Measurements from ENCODE around the gene MOB3A. TPM values are rescaled to one million over a fixed set of nuclear protein-coding genes. Genes with fewer than 3 reads are reported as not detected.
A peak's percentile ranks its signal among the peaks of the same experiment; 100 is the strongest.
"Not testable (repeated sequence)": the region's sequence is repeated elsewhere in the genome, so short reads cannot be mapped to it uniquely, and the experiment has no call there.

The MOB3A gene
- total RNA-seq, 1 donor from 2014 or later = 12.0 TPM

DNA sequence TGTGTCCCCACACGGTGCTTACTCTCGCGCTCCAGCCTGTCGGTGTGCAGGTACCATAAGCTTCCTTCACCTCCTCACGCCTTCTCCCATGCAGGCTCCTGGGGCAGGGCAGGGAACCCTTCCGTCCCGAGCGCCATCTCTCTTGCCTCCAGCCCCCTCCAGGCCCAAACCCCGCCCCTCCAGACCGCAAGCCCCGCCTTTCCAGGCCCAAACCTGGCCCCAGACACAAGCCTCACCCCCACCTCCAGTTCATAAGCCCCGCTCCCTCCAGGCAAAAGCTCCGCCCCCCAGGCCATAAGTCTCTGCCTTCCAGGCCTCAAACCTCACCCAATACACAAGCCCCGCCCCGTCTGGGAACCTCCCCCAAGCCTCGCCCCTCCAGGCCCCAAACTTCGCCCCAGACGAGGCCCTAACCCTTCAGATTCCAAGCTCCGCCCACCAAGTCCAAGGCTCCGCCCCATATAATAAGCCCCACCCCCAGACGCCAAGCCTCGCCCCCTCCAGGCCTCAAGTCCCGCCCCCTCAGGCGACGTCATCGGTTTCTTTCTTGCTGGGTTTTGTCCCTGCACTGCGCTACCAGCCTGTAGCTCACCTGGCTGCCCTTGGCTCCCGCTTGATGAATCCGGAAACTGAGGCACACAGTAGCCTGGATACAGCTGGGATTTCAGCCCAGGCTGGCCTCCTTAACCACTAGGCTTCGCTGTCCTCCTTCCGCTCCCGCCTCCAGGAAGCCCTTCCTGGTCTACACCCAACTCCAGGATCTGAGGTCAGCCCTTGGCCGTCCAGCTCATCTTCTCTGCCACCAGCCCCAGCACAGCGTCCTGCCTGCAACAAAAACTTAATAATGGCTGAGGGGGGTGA is 61.2 kb downstream of the MOB3A start:
- Histone ChIP-seq H3K36me3 (ENCODE audit: control insufficient read depth in 3 of 3, insufficient read depth in 3 of 3, low read length in 3 of 3) (peaks cover 0 to 10% (median 8%) of the 10 kb centered on the region in 3 donors), H3K4me3 (ENCODE audit: low read length in 3 of 3) (no peak overlapping the region), H3K9ac (ENCODE audit: low read depth in 1 of 3, low read length in 3 of 3) (no peak overlapping the region), H3K4me1 (ENCODE audit: control insufficient read depth in 3 of 3, insufficient read depth in 3 of 3, low read length in 3 of 3) (peaks cover 24 to 41% (median 30%) of the 10 kb centered on the region in 3 donors), H3K9me3 (ENCODE audit: control insufficient read depth in 3 of 3, low read length in 3 of 3) (peaks cover 0 to 5% (median 0%) of the 10 kb centered on the region in 3 donors), H3K27ac (ENCODE audit: low read depth, low read length) (peak overlapping the region; percentile 25), H3K27me3 (ENCODE audit: control insufficient read depth in 3 of 3, insufficient read depth in 3 of 3, low read length in 3 of 3) (no peaks in the 10 kb centered on the region)

DNA sequence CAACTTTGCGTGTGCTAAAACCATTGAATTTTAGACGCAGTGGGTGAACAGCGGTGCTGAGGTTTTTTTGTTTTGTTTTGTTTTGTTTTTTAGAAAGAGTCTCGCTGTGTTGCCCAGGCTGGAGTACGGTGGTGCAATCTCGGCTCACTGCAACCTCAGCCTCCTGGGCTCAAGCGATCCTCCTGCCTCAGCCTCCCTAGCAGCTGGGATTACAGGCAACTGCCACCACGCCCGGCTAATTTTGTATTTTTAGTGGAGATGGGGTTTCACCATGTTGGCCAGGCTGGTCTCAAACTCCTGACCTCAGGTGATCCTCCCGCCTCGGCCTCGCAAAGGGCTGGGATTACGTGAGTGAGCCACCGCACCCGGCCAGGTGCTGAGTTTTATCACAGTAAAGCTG is 61.9 kb downstream of the MOB3A start:
- H3K36me3 ChIP-seq (ENCODE audit: control insufficient read depth in 3 of 3, insufficient read depth in 3 of 3, low read length in 3 of 3); H3K27me3 ChIP-seq (ENCODE audit: control insufficient read depth in 3 of 3, insufficient read depth in 3 of 3, low read length in 3 of 3); H3K4me3 ChIP-seq (ENCODE audit: low read length in 3 of 3); H3K9me3 ChIP-seq (ENCODE audit: control insufficient read depth in 3 of 3, low read length in 3 of 3); H3K27ac ChIP-seq (ENCODE audit: low read depth, low read length); H3K9ac ChIP-seq (ENCODE audit: low read depth in 1 of 3, low read length in 3 of 3): not testable (repeated sequence)
- peaks cover 18 to 34% (median 23%) of the 10 kb centered on the region in 3 donors for H3K4me1 ChIP-seq (ENCODE audit: control insufficient read depth in 3 of 3, insufficient read depth in 3 of 3, low read length in 3 of 3)

DNA sequence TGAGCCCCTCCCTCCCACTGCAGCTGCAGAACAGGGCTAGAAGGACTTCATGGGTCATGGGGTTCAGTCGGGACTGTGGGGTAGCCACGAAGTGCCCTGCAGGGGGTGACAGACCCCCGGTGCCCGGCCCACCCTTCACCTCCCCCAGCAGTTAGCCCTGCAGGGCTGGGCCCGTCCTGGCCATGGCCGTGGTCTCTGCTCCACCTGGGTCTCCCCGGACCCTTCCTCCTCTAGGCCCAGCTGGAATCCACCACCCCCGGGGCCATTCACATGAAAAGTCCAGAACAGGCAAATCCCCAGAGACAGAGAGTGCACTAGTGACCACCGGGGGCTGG is 62.3 kb downstream of the MOB3A start:
- H3K4me3 ChIP-seq (ENCODE audit: low read length in 3 of 3) = no peak overlapping the region
- H3K4me1 ChIP-seq (ENCODE audit: control insufficient read depth in 3 of 3, insufficient read depth in 3 of 3, low read length in 3 of 3) = peaks cover 14 to 29% (median 19%) of the 10 kb centered on the region in 3 donors
- peaks cover 0 to 6% (median 4%) of the 10 kb centered on the region in 3 donors for H3K36me3 ChIP-seq (ENCODE audit: control insufficient read depth in 3 of 3, insufficient read depth in 3 of 3, low read length in 3 of 3)
- H3K27me3 ChIP-seq (ENCODE audit: control insufficient read depth in 3 of 3, insufficient read depth in 3 of 3, low read length in 3 of 3) = no peaks in the 10 kb centered on the region
- peaks cover 0 to 5% (median 0%) of the 10 kb centered on the region in 3 donors for H3K9me3 ChIP-seq (ENCODE audit: control insufficient read depth in 3 of 3, low read length in 3 of 3)
- H3K27ac ChIP-seq (ENCODE audit: low read depth, low read length) = no peak overlapping the region
- H3K9ac ChIP-seq (ENCODE audit: low read depth in 1 of 3, low read length in 3 of 3) = no peak overlapping the region

DNA sequence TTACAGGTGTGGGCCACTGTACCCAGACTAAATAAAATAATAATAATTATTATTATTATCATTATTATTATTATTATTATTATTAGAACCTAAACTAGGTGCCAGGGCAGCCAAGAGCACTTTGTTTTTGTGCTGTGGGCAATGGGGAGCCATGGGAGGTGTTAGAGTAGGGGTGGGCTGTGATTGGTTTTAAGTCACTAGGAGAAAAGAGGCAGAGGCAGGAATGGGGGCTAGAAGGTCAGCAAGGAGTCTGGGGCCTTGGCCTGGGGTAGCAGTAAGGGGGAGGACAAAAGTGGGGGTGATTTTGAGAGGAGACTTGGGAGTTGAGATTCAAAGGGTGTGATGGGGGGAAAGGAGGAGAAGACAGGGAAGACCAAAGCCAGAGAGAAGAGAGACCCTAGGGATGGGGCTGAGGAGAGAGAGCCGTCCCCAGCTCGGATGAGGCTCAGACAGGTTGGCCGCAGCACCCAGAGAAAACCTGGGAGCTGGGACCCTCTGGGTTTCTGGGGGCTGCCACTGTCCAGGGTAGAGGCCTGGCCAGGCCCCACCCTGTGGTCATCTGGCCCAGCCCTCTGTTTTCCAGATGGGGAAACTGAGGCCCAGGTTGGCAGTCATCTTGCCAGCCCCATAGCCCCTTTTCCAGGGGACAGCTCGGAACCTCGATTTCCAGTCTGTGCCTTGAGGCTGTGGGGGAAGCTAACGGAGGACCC is 62.9 kb downstream of the MOB3A start:
- no peak overlapping the region for H3K9ac ChIP-seq (ENCODE audit: low read depth in 1 of 3, low read length in 3 of 3)
- no peak overlapping the region for H3K4me3 ChIP-seq (ENCODE audit: low read length in 3 of 3)
- H3K9me3 ChIP-seq (ENCODE audit: control insufficient read depth in 3 of 3, low read length in 3 of 3) = peaks cover 0 to 5% (median 0%) of the 10 kb centered on the region in 3 donors
- peaks cover 14 to 29% (median 19%) of the 10 kb centered on the region in 3 donors for H3K4me1 ChIP-seq (ENCODE audit: control insufficient read depth in 3 of 3, insufficient read depth in 3 of 3, low read length in 3 of 3)
- H3K27ac ChIP-seq (ENCODE audit: low read depth, low read length) = peak overlapping the region; percentile 92
- no peaks in the 10 kb centered on the region for H3K27me3 ChIP-seq (ENCODE audit: control insufficient read depth in 3 of 3, insufficient read depth in 3 of 3, low read length in 3 of 3)
- H3K36me3 ChIP-seq (ENCODE audit: control insufficient read depth in 3 of 3, insufficient read depth in 3 of 3, low read length in 3 of 3) = peaks cover 0 to under 1% (median 0%) of the 10 kb centered on the region in 3 donors

DNA sequence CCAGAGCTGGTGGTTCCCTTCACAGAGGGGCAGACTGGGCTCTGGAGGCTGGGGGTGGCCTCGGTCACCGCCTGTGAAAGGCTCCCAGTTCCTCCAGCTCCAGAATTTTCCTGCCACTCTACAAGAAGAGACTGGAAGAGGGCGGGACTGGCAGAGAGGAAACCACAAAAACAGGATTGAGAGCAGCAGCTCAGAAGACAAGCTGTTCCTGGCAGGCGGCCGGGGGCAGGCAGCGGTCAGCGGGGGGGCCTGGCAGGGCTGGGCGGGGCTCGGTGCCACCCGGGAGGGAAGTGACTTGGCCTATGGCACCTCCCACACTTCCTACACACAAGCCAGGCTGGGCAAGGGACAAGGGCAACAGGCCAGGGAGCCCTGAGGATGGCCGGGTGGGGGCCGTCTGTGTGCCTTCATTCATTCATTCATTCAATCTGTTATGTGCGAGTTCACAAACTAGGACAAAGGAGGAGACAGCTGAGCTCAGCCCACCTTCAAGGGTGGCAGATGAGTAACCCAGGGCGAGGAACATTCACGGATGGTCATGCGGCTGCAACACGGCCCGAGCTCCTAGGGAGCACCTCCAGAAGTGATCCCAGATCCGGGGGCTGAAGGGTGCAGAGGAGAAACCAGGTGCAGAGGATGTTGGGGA is 63.7 kb downstream of the MOB3A start:
- Histone ChIP-seq H3K9me3 (ENCODE audit: control insufficient read depth in 3 of 3, low read length in 3 of 3) (peaks cover 0 to 5% (median 0%) of the 10 kb centered on the region in 3 donors), H3K27me3 (ENCODE audit: control insufficient read depth in 3 of 3, insufficient read depth in 3 of 3, low read length in 3 of 3) (no peaks in the 10 kb centered on the region), H3K4me3 (ENCODE audit: low read length in 3 of 3) (peak overlapping the region; percentile 30 to 68 (median 54)), H3K36me3 (ENCODE audit: control insufficient read depth in 3 of 3, insufficient read depth in 3 of 3, low read length in 3 of 3) (no peaks in the 10 kb centered on the region), H3K4me1 (ENCODE audit: control insufficient read depth in 3 of 3, insufficient read depth in 3 of 3, low read length in 3 of 3) (peaks cover 14 to 30% (median 19%) of the 10 kb centered on the region in 3 donors), H3K27ac (ENCODE audit: low read depth, low read length) (peak overlapping the region; percentile 92), H3K9ac (ENCODE audit: low read depth in 1 of 3, low read length in 3 of 3) (peak overlapping the region; percentile 81 to 84 (median 82))

DNA sequence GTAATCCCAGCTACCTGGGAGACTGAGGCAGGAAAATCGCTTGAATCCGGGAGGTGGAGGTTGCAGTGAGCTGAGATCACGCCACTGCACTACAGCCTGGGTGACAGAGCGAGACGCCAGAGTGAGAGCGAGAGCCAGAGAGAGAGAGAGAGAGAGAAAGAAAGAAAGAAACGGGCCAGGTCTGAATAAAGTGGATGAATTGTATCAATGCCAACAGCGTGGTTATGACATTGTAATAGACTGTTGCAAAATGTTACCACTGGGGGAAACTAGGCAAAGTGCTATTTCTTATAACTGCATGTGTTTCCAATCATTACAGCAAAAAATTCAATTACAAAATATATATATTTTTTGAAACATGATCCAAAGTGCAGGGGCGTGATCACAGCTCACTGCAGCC is 68.8 kb downstream of the MOB3A start:
- H3K27me3 ChIP-seq (ENCODE audit: control insufficient read depth in 3 of 3, insufficient read depth in 3 of 3, low read length in 3 of 3) = no peaks in the 10 kb centered on the region
- H3K9me3 ChIP-seq (ENCODE audit: control insufficient read depth in 3 of 3, low read length in 3 of 3) = no peaks in the 10 kb centered on the region
- H3K4me1 ChIP-seq (ENCODE audit: control insufficient read depth in 3 of 3, insufficient read depth in 3 of 3, low read length in 3 of 3) = peaks cover 9 to 17% (median 10%) of the 10 kb centered on the region in 3 donors
- H3K36me3 ChIP-seq (ENCODE audit: control insufficient read depth in 3 of 3, insufficient read depth in 3 of 3, low read length in 3 of 3) = no peaks in the 10 kb centered on the region
- H3K9ac ChIP-seq (ENCODE audit: low read depth in 1 of 3, low read length in 3 of 3) = no peak overlapping the region
- no peak overlapping the region for H3K4me3 ChIP-seq (ENCODE audit: low read length in 3 of 3)
- H3K27ac ChIP-seq (ENCODE audit: low read depth, low read length) = no peak overlapping the region

DNA sequence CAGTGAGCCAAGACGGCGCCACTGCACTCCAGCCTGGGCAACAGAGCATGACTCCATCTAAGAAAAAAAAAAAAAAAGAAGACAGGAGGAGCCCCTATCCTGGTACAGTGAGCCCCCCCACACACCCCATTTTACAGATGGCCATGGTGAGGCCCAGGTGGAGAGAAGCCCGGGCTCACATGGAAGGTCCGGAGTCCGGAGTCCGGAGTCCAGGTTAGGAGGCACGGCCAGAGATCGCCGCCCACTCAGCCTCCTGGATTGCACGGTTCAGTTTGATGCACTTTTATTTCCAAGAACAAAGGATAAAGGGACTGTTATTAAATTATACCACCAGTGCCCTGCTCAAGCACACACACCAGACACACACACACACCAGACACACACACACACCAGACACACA is 69.4 kb downstream of the MOB3A start:
- Histone ChIP-seq H3K9ac (ENCODE audit: low read depth in 1 of 3, low read length in 3 of 3) (no peak overlapping the region), H3K27ac (ENCODE audit: low read depth, low read length) (no peak overlapping the region), H3K4me3 (ENCODE audit: low read length in 3 of 3) (no peak overlapping the region), H3K36me3 (ENCODE audit: control insufficient read depth in 3 of 3, insufficient read depth in 3 of 3, low read length in 3 of 3) (no peaks in the 10 kb centered on the region), H3K4me1 (ENCODE audit: control insufficient read depth in 3 of 3, insufficient read depth in 3 of 3, low read length in 3 of 3) (peaks cover 4 to 11% (median 5%) of the 10 kb centered on the region in 3 donors), H3K27me3 (ENCODE audit: control insufficient read depth in 3 of 3, insufficient read depth in 3 of 3, low read length in 3 of 3) (no peaks in the 10 kb centered on the region), H3K9me3 (ENCODE audit: control insufficient read depth in 3 of 3, low read length in 3 of 3) (no peaks in the 10 kb centered on the region)

DNA sequence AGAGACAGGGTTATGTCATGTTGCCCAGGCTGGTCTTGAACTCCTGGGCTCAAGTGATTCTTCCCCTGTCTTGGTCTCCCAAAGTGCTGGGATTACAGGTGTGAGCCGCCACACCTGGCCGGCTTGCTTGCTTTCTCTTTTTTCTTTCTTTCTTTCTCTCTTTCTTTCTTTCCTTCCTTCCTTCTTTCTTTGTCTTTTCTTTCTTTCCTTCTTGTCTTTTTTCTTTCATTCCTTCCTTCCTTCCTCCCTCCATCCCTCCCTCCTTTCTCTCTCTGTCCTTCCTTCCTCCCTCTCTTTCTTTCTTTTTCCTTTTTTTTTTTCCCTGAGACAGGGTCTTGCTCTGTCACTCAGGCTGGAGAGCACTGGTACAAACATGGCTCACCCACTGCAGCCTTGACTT is 73.8 kb downstream of the MOB3A start:
- H3K27me3 ChIP-seq (ENCODE audit: control insufficient read depth in 3 of 3, insufficient read depth in 3 of 3, low read length in 3 of 3) = no peaks in the 10 kb centered on the region
- no peaks in the 10 kb centered on the region for H3K36me3 ChIP-seq (ENCODE audit: control insufficient read depth in 3 of 3, insufficient read depth in 3 of 3, low read length in 3 of 3)
- H3K27ac ChIP-seq (ENCODE audit: low read depth, low read length) = no peak overlapping the region
- H3K9ac ChIP-seq (ENCODE audit: low read depth in 1 of 3, low read length in 3 of 3) = no peak overlapping the region
- no peaks in the 10 kb centered on the region for H3K9me3 ChIP-seq (ENCODE audit: control insufficient read depth in 3 of 3, low read length in 3 of 3)
- peaks cover 0 to 3% (median 0%) of the 10 kb centered on the region in 3 donors for H3K4me1 ChIP-seq (ENCODE audit: control insufficient read depth in 3 of 3, insufficient read depth in 3 of 3, low read length in 3 of 3)
- no peak overlapping the region for H3K4me3 ChIP-seq (ENCODE audit: low read length in 3 of 3)

DNA sequence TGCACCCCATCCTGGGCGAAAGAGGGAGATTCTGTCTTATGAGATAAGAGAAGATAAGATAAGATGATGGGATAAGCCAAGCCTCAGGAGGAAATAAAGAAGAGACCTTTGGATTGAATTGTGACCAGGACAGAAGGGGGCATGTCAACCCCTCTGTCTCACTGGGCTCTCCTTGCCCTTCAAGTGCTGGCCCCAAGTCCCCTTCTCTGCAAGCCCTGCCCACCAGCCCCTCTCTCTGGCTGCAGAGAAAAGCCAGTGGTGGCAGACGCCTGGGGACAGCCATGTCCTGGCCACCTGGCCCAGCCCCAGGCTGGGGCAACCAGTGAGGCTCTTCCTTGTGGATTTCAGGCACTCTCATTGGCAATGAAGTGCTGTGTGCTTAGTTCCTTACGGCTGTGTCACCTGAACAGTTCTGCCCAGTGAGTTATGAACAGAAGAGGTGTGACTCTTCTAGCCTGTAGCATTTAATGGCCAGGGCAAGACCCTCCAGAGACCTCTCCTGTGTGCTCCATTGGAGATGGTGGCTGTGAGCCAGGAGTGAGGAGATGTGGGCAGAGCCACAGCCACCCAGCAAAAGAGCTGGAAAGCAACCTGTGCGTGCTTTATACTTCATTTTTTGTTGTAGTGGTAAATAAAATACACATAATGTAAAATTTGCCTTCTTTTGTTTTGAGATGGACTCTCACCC is 74.5 kb downstream of the MOB3A start:
- no peak overlapping the region for H3K4me3 ChIP-seq (ENCODE audit: low read length in 3 of 3)
- H3K4me1 ChIP-seq (ENCODE audit: control insufficient read depth in 3 of 3, insufficient read depth in 3 of 3, low read length in 3 of 3) = peaks cover 0 to 4% (median 0%) of the 10 kb centered on the region in 3 donors
- H3K9ac ChIP-seq (ENCODE audit: low read depth in 1 of 3, low read length in 3 of 3) = no peak overlapping the region
- no peak overlapping the region for H3K27ac ChIP-seq (ENCODE audit: low read depth, low read length)
- H3K27me3 ChIP-seq (ENCODE audit: control insufficient read depth in 3 of 3, insufficient read depth in 3 of 3, low read length in 3 of 3) = no peaks in the 10 kb centered on the region
- no peaks in the 10 kb centered on the region for H3K36me3 ChIP-seq (ENCODE audit: control insufficient read depth in 3 of 3, insufficient read depth in 3 of 3, low read length in 3 of 3)
- H3K9me3 ChIP-seq (ENCODE audit: control insufficient read depth in 3 of 3, low read length in 3 of 3) = no peaks in the 10 kb centered on the region
